Measurements from ENCODE around the gene CYB561. TPM values are rescaled to one million over a fixed set of nuclear protein-coding genes. Genes with fewer than 3 reads are reported as not detected.

Gene CYB561
- total RNA-seq, 1 experiment from 2014 or later, result 20.7 TPM

GRCh38 chr17:63482509-63482908 lies 36.4 kb upstream of the CYB561 start:
- TF ChIP-seq, protein P1, sequence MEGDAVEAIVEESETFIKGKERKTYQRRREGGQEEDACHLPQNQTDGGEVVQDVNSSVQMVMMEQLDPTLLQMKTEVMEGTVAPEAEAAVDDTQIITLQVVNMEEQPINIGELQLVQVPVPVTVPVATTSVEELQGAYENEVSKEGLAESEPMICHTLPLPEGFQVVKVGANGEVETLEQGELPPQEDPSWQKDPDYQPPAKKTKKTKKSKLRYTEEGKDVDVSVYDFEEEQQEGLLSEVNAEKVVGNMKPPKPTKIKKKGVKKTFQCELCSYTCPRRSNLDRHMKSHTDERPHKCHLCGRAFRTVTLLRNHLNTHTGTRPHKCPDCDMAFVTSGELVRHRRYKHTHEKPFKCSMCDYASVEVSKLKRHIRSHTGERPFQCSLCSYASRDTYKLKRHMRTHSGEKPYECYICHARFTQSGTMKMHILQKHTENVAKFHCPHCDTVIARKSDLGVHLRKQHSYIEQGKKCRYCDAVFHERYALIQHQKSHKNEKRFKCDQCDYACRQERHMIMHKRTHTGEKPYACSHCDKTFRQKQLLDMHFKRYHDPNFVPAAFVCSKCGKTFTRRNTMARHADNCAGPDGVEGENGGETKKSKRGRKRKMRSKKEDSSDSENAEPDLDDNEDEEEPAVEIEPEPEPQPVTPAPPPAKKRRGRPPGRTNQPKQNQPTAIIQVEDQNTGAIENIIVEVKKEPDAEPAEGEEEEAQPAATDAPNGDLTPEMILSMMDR (conservative IDR thresholded peaks at IDR 0.05), result no peak
- no peak overlapping the region for H4K5ac ChIP-seq (ENCODE audit: insufficient read length, low read depth, low read length)
- H3K79me2 ChIP-seq (ENCODE audit: insufficient read depth, low read length), result no peaks in the 10 kb centered on the region
- Mint-ChIP-seq H3K4me1 (peaks cover 10 to 21% of the 10 kb centered on the region in 2 experiments), H3K27me3 (ENCODE audit: low read depth) (peaks cover 16% of the 10 kb centered on the region), H3K9me3 (no peaks in the 10 kb centered on the region), H3K36me3 (ENCODE audit: insufficient read depth in 1 of 3, low read depth in 3 of 3) (no peaks in the 10 kb centered on the region), H3K27ac (peak overlapping the region in 2 of 3 experiments; percentile 13 to 68; a peak in 2 of 7 replicates), H3K4me3 (no peak overlapping the region)
- H4K8ac ChIP-seq (replicated peaks; ENCODE audit: insufficient read length, low read depth, low read length), result no peak overlapping the region
- H3K4me1 ChIP-seq (ENCODE audit: insufficient read depth, low read length), result no peaks in the 10 kb centered on the region
- H3K4me2 ChIP-seq (ENCODE audit: insufficient read depth, insufficient read length, low read length), result no peak overlapping the region
- no peak overlapping the region for H2BK15ac ChIP-seq (ENCODE audit: low read depth, low read length)
- H2BK120ac ChIP-seq (ENCODE audit: low read depth, low read length, poor library complexity, severe bottlenecking), result no peak overlapping the region
- H3T11ph ChIP-seq (ENCODE audit: low read length), result no peak overlapping the region
- WGBS (ENCODE audit: extremely low coverage, insufficient read length, low lambda C conversion rate), result no CpG with 5 or more reads among the region's 16 CpGs
- H2AFZ ChIP-seq (ENCODE audit: low read length), result no peak overlapping the region
- H3K23me2 ChIP-seq (ENCODE audit: insufficient read length, low read depth, low read length, poor library complexity, severe bottlenecking), result peaks cover 4% of the 10 kb centered on the region
- H4K91ac ChIP-seq (ENCODE audit: insufficient read length, low read depth, low read length), result no peak overlapping the region
- H3K27ac ChIP-seq (ENCODE audit: insufficient read length, low read depth, low read length), result no peak overlapping the region
- H3K9ac ChIP-seq (ENCODE audit: extremely low read depth, insufficient read length, low read length), result no peak overlapping the region
- no peak overlapping the region for H2AK5ac ChIP-seq (ENCODE audit: insufficient read length, low read length)
- no peak overlapping the region for H3K23ac ChIP-seq (ENCODE audit: insufficient read length, low read depth, low read length)
- H3K56ac ChIP-seq (ENCODE audit: insufficient read length, low read depth, low read length), result no peak overlapping the region
- H2BK12ac ChIP-seq (ENCODE audit: insufficient read length, low read depth, low read length), result no peak overlapping the region
- no peak overlapping the region for H2BK20ac ChIP-seq (ENCODE audit: low read depth, low read length, poor library complexity, severe bottlenecking)
- no peak for DNase-seq
- no peak overlapping the region for H3K18ac ChIP-seq (ENCODE audit: insufficient read length, low read depth, low read length)
- H3K27me3 ChIP-seq (ENCODE audit: insufficient read depth, low read length), result no peaks in the 10 kb centered on the region; the same call in 1 of the 2 replicates
- no peaks in the 10 kb centered on the region for H3K9me3 ChIP-seq (ENCODE audit: control insufficient read depth, low read depth, low read length)
- H3K79me1 ChIP-seq (ENCODE audit: insufficient read depth, low read depth, low read length, poor library complexity, severe bottlenecking), result no peaks in the 10 kb centered on the region
- H4K20me1 ChIP-seq (ENCODE audit: control insufficient read depth, insufficient read depth, insufficient read length), result no peaks in the 10 kb centered on the region
- H2BK5ac ChIP-seq (ENCODE audit: insufficient read length, low read length), result no peak overlapping the region
- H3K4ac ChIP-seq (ENCODE audit: low read depth, low read length), result no peak overlapping the region
- H3K14ac ChIP-seq (ENCODE audit: insufficient read depth, low read length), result no peak overlapping the region

Data from H9 (cell line).